HepG2 (cell line): ENCODE data around the gene PHF14. TPM values are rescaled to one million over a fixed set of nuclear protein-coding genes. Genes with fewer than 3 reads are reported as not detected.

Experiments used
- ASH2L ChIP-seq: fragments of 300-600, 200-600 bp; sonication (generic); IDR thresholded peaks from 2 replicates; pipeline ENCODE4 v1.7.0; 2017; ENCODE audit warnings: low read depth, mild to moderate bottlenecking, moderate library complexity, mixed read lengths, low read length; ENCODE audit not compliant: insufficient read length
- CHD2 ChIP-seq: IDR thresholded peaks from 2 replicates; pipeline ENCODE4 v1.6.1; 2011; ENCODE audit warnings: low read depth, low read length, improper control_type of control experiment
- HOXA7 ChIP-seq: sonication (generic); formaldehyde crosslinking; IDR thresholded peaks from 2 replicates; pipeline ENCODE4 v1.8.1; 2022; ENCODE audit warnings: mild to moderate bottlenecking, missing genetic modification reagents, moderate library complexity
- JUN ChIP-seq: sonication (generic); formaldehyde crosslinking; IDR thresholded peaks from 2 replicates; pipeline ENCODE4 v1.4.0; 2020; ENCODE audit warnings: mild to moderate bottlenecking, missing genetic modification reagents
- KAT8 ChIP-seq: IDR thresholded peaks from 2 replicates; pipeline ENCODE4 v1.6.1; 2016; ENCODE audit warnings: missing genetic modification reagents, missing compliant biosample characterization
- KLF15 ChIP-seq: sonication (generic); formaldehyde crosslinking; IDR thresholded peaks from 2 replicates; pipeline ENCODE4 v1.8.1; 2023; ENCODE audit warnings: borderline replicate concordance, mild to moderate bottlenecking, inconsistent platforms, missing genetic modification reagents, mixed read lengths
- KMT2A ChIP-seq: sonication (generic); formaldehyde crosslinking; IDR thresholded peaks from 2 replicates; pipeline ENCODE4 v1.4.0; 2020; ENCODE audit warnings: missing genetic modification reagents
- MAF1 ChIP-seq: sonication (generic); formaldehyde crosslinking; IDR thresholded peaks from 2 replicates; pipeline ENCODE4 v1.5.0; 2020; ENCODE audit warnings: missing genetic modification reagents, borderline replicate concordance
- MIER2 ChIP-seq: IDR thresholded peaks from 2 replicates; pipeline ENCODE4 v1.6.1; 2016; ENCODE audit warnings: missing biosample characterization, missing genetic modification reagents
- MNT ChIP-seq: fragments of 450-650 bp; IDR thresholded peaks from 2 replicates; pipeline ENCODE4 v1.6.1; 2016
- PRDM15 ChIP-seq: sonication (generic); formaldehyde crosslinking; IDR thresholded peaks from 2 replicates; pipeline ENCODE4 v1.4.0; 2020; ENCODE audit warnings: missing genetic modification reagents
- SOX13 ChIP-seq, 3 experiments: fragments of 450-650 bp in 1 of 3; sonication (generic) in 1 of 3; formaldehyde crosslinking in 1 of 3; IDR thresholded peaks in 2 of 3; conservative IDR thresholded peaks in 1 of 3; 2 replicates each; pipeline versions ENCODE4 v1.5.0 to v1.6.1; 2016 to 2020; ENCODE audit warnings: antibody characterized with exemption in 1 of 3, mild to moderate bottlenecking in 1 of 3, missing compliant biosample characterization in 1 of 3, missing genetic modification reagents in 1 of 3, moderate library complexity in 1 of 3
- TAF1 ChIP-seq: sonication (generic); formaldehyde crosslinking; IDR thresholded peaks from 2 replicates; pipeline ENCODE4 v1.4.0; 2020; ENCODE audit warnings: missing genetic modification reagents
- THAP11 ChIP-seq: IDR thresholded peaks from 2 replicates; pipeline ENCODE4 v1.6.1; 2016; ENCODE audit warnings: missing biosample characterization, missing genetic modification reagents
- THAP7 ChIP-seq: sonication (generic); formaldehyde crosslinking; IDR thresholded peaks from 2 replicates; pipeline ENCODE4 v1.8.1; 2023; ENCODE audit warnings: mild to moderate bottlenecking, missing genetic modification reagents
- ZNF687 ChIP-seq: sonication (generic); formaldehyde crosslinking; IDR thresholded peaks from 2 replicates; pipeline ENCODE4 v1.5.1; 2020; ENCODE audit warnings: mild to moderate bottlenecking, missing genetic modification reagents, moderate library complexity
- polyA plus RNA-seq, 8 experiments: library from polyadenylated mRNA; depleted of rRNA in 3 of 8; stranded (reverse) in 7 of 8; unstranded in 1 of 8; fragments of >200 nt; fragmentation: Illumina TruSeq in 4 of 8; extraction: Trizol in 4 of 8; gene quantifications; 2 replicates each; pipeline versions ENCODE4 v1.2.1 to v1.2.3, GENCODE V29; 2011 to 2016; ENCODE audit warnings: low read depth in 4 of 8, missing spikeins in 1 of 8, mixed read lengths in 1 of 8; ENCODE audit not compliant: insufficient read depth in 1 of 8
- total RNA-seq, 5 experiments: library from RNA; depleted of rRNA; stranded (reverse); fragments of >200 nt; fragmentation: Illumina TruSeq; extraction: Trizol; gene quantifications; 2 replicates each; pipeline ENCODE4 v1.2.3, GENCODE V29; 2016; ENCODE audit warnings: low read depth in 1 of 5

Gene PHF14
- total and polyA plus RNA-seq, 2 of the 13 experiments (the other 11 are each of a cell fraction or from before 2014, with no cell fraction given): 18.9 to 68.7 TPM

- TF ChIP-seq ZNF687 (CRISPR knock-in tag) (peak; percentile 45; the same call in 1 of the 2 replicates), JUN (CRISPR knock-in tag) (no peak), MIER2 (CRISPR knock-in tag) (peak; percentile 85; the same call in 1 of the 2 replicates), MAF1 (no peak), SOX13 (IDR thresholded peaks at IDR 0.05) (no peak), SOX13 (CRISPR knock-in tag; conservative IDR thresholded peaks at IDR 0.05 in 1 of 2, IDR thresholded peaks at IDR 0.05 in 1 of 2) (0 out of 4 replicates have a peak, but pooled peaks of 1 of the 2 experiments have one; percentile 7), THAP11 (no peak), KLF15 (CRISPR knock-in tag) (no peak; the same call in 1 of the 2 replicates), HOXA7 (CRISPR knock-in tag) (no peak), KAT8 (CRISPR knock-in tag) (0 out of 2 replicates have a peak, but pooled peaks have one; percentile 23), TAF1 (CRISPR knock-in tag) (peak; percentile 23; the same call in 1 of the 2 replicates), MNT (no peak), CHD2 (no peak), PRDM15 (CRISPR knock-in tag) (no peak), KMT2A (CRISPR knock-in tag) (peak; percentile 56; the same call in 1 of the 2 replicates), ASH2L (peak; percentile 35), THAP7 (CRISPR knock-in tag) (0 out of 2 replicates have a peak, but pooled peaks have one; percentile 12)
Observed at GRCh38 chr7:10973942-10974911, 555 bp downstream of the PHF14 start (continued).
